Stimulated activated CD8-positive, alpha-beta memory T cell treated with anti-CD3 and anti-CD28 coated beads, Interleukin-4, amount 100 ng/mL, for 24 hours (primary cell): ENCODE measurements around the gene TDRD7.

Experiments used
- DNase-seq: peaks from one replicate; pipeline ENCODE4 v3.0.0-alpha.2; 2020; ENCODE audit warnings: low read depth

Gene TDRD7

GRCh38 chr9:97387936-97388684 lies 23.8 kb upstream of the TDRD7 start:
- DNase-seq = no peak

GRCh38 chr9:97388721-97389238 lies 23.1 kb upstream of the TDRD7 start:
- DNase-seq = peak; percentile 18

- no peak for DNase-seq
These were observed 22.6 kb upstream of the TDRD7 start for GRCh38 chr9:97389249-97389648.

GRCh38 chr9:97390791-97391406 lies 21.0 kb upstream of the TDRD7 start:
- DNase-seq = no peak

- no peak for DNase-seq
These were observed 17.0 kb upstream of the TDRD7 start for GRCh38 chr9:97394881-97395280.

- DNase-seq = no peak
These were observed 16.2 kb upstream of the TDRD7 start for GRCh38 chr9:97395745-97396144.

- no peak for DNase-seq
These were observed 15.6 kb upstream of the TDRD7 start for GRCh38 chr9:97396256-97396655.

- DNase-seq = no peak
These were observed 14.7 kb upstream of the TDRD7 start for GRCh38 chr9:97397220-97397619.

- DNase-seq = peak; percentile 58
These were observed 12.7 kb upstream of the TDRD7 start for GRCh38 chr9:97398999-97399758.

GRCh38 chr9:97403746-97404316 lies 8.1 kb upstream of the TDRD7 start:
- DNase-seq = no peak

- DNase-seq = no peak
These were observed 6.3 kb upstream of the TDRD7 start for GRCh38 chr9:97405551-97405950.

- DNase-seq = no peak
These were observed 5.2 kb upstream of the TDRD7 start for GRCh38 chr9:97406620-97407177.

GRCh38 chr9:97408562-97408961 lies 3.3 kb upstream of the TDRD7 start:
- no peak for DNase-seq

- no peak for DNase-seq
These were observed 482 bp upstream of the TDRD7 start for GRCh38 chr9:97411440-97411788.

GRCh38 chr9:97412626-97413385 lies 910 bp downstream of the TDRD7 start:
- no peak for DNase-seq

GRCh38 chr9:97413462-97413861 lies 1.6 kb downstream of the TDRD7 start:
- no peak for DNase-seq

GRCh38 chr9:97415146-97415545 lies 3.2 kb downstream of the TDRD7 start:
- no peak for DNase-seq

GRCh38 chr9:97418880-97419279 lies 7.0 kb downstream of the TDRD7 start:
- no peak for DNase-seq

GRCh38 chr9:97419309-97419867 lies 7.5 kb downstream of the TDRD7 start:
- DNase-seq = no peak

GRCh38 chr9:97425336-97425972 lies 13.6 kb downstream of the TDRD7 start:
- DNase-seq = no peak

- no peak for DNase-seq
These were observed 14.1 kb downstream of the TDRD7 start for GRCh38 chr9:97425973-97426336.
